HCT116 (cell line): ENCODE data around the gene DNAAF5. TPM values are rescaled to one million over a fixed set of nuclear protein-coding genes. Genes with fewer than 3 reads are reported as not detected.

ENCODE experiments used
- ATAC-seq: fragments of 200-7000 bp; cut with Tn5 transposase; 2 replicates; pipeline ENCODE4 v1.9.1; 2020; ENCODE audit warnings: mild to moderate bottlenecking, moderate library complexity
- BruUV-seq: library from RNA; stranded (reverse); fragments of 400-500 nt; replicated peaks from 2 replicates; lab custom pipeline; 2021; lab: Mats Ljungman, UMichigan
- CTCF ChIA-PET: fragments of 300-600 bp; sonication (Branson Sonifier 250); formaldehyde crosslinking; loops from one replicate; lab custom pipeline; 2021; ENCODE audit warnings: antibody characterized with exemption; lab: Charles Lee
- POLR2A ChIA-PET: fragments of 300-600, 350-600 bp; sonication (Branson Sonifier 250); formaldehyde crosslinking; loops from one replicate; lab custom pipeline; 2021; ENCODE audit warnings: antibody characterized with exemption; lab: Charles Lee
- RAD21 ChIA-PET, 2 experiments: fragments of 300-600 bp; sonication (Branson Sonifier 250); formaldehyde crosslinking; loops; one replicate each; lab custom pipeline; 2023; ENCODE audit warnings: low total read pairs in 2 of 2; ENCODE audit not compliant: uncharacterized antibody in 2 of 2, unreplicated experiment in 2 of 2, low non-redundant PET in 1 of 2; lab: Charles Lee
- DNase-seq: peaks from one replicate; pipeline ENCODE4 v3.0.0-alpha.2; 2010; ENCODE audit warnings: low read depth, low spot score
- H2AFZ ChIP-seq: fragments of 200-600 bp; shearing (Covaris generic), sonication (generic); 2 replicates; pipeline ENCODE4 v1.6.1; 2017; ENCODE audit warnings: low read depth, mixed run types, mixed read lengths, antibody characterized with exemption, low read length; ENCODE audit not compliant: poor library complexity, severe bottlenecking
- H3K27ac ChIP-seq: 2 replicates; pipeline ENCODE4 v1.5.1; 2012; ENCODE audit warnings: low read depth, low read length
- H3K27me3 ChIP-seq: fragments of 200-600 bp; sonication (generic); 2 replicates; pipeline ENCODE4 v1.6.1; 2016; ENCODE audit warnings: mixed run types, low read length, mixed read lengths; ENCODE audit not compliant: insufficient read depth
- H3K36me3 ChIP-seq, 2 experiments: fragments of 200-500 bp in 1 of 2; fragments of 200-600 bp in 1 of 2; sonication (Bioruptor generic) in 1 of 2; sonication (generic) in 1 of 2; 2 replicates each; pipeline versions ENCODE4 v1.5.1 to v1.6.1; 2014 to 2016; ENCODE audit warnings: low read length in 2 of 2, inconsistent platforms in 1 of 2, mixed read lengths in 1 of 2, mixed run types in 1 of 2; ENCODE audit not compliant: insufficient read depth in 2 of 2, control insufficient read depth in 1 of 2
- H3K4me1 ChIP-seq, 2 experiments: fragments of 200-600 bp in 1 of 2; sonication (generic) in 1 of 2; 2 replicates each; pipeline versions ENCODE4 v1.5.1 to v1.6.1; 2012 to 2017; ENCODE audit warnings: low read length in 2 of 2, inconsistent platforms in 1 of 2, mild to moderate bottlenecking in 1 of 2, mixed read lengths in 1 of 2, mixed run types in 1 of 2, moderate library complexity in 1 of 2; ENCODE audit not compliant: insufficient read depth in 2 of 2, control insufficient read depth in 1 of 2
- H3K4me2 ChIP-seq: fragments of 200-600 bp; sonication (generic); 2 replicates; pipeline ENCODE4 v1.6.1; 2017; ENCODE audit warnings: mixed run types, low read length, mixed read lengths
- H3K4me3 ChIP-seq, 2 experiments: fragments of 200-600 bp in 1 of 2; sonication (generic) in 1 of 2; replicated peaks in 1 of 2; 2 replicates each; pipeline ENCODE4 v1.5.1; 2011 to 2016; ENCODE audit warnings: low read length in 2 of 2, control low read depth in 1 of 2, low read depth in 1 of 2, mild to moderate bottlenecking in 1 of 2, mixed read lengths in 1 of 2, mixed run types in 1 of 2
- H3K79me2 ChIP-seq: fragments of 200-600 bp; sonication (generic); 2 replicates; pipeline ENCODE4 v1.6.1; 2017; ENCODE audit warnings: mild to moderate bottlenecking, mixed run types, low read length, moderate library complexity, mixed read lengths; ENCODE audit not compliant: insufficient read depth
- H3K9ac ChIP-seq: fragments of 200-600 bp; sonication (generic); 2 replicates; pipeline ENCODE4 v1.6.1; 2016; ENCODE audit warnings: low read length, mixed read lengths
- H3K9me2 ChIP-seq: fragments of 200-600 bp; sonication (generic), shearing (Covaris generic); 2 replicates; pipeline ENCODE4 v1.6.1; 2017; ENCODE audit warnings: mixed run types, mild to moderate bottlenecking, moderate library complexity; ENCODE audit not compliant: insufficient read depth
- H3K9me3 ChIP-seq, 2 experiments: fragments of 200-500 bp in 1 of 2; fragments of 200-600 bp in 1 of 2; sonication (Bioruptor generic) in 1 of 2; sonication (generic) in 1 of 2; 2 replicates each; pipeline ENCODE4 v1.6.1; 2014 to 2017; ENCODE audit warnings: low read length in 2 of 2, mixed read lengths in 2 of 2, inconsistent platforms in 1 of 2, low read depth in 1 of 2, mild to moderate bottlenecking in 1 of 2, mixed run types in 1 of 2, moderate library complexity in 1 of 2; ENCODE audit not compliant: control insufficient read depth in 1 of 2, insufficient read depth in 1 of 2
- H4K20me1 ChIP-seq: fragments of 200-600 bp; sonication (generic), shearing (Covaris generic); 2 replicates; pipeline ENCODE4 v1.6.1; 2017; ENCODE audit warnings: mixed run types, mild to moderate bottlenecking, moderate library complexity; ENCODE audit not compliant: insufficient read depth
- ATF3 ChIP-seq: IDR thresholded peaks from 2 replicates; pipeline ENCODE4 v1.6.1; 2012
- CBX3 ChIP-seq: IDR thresholded peaks from 2 replicates; pipeline ENCODE4 v1.6.1; 2012; ENCODE audit warnings: low read depth
- CEBPB ChIP-seq: IDR thresholded peaks from 2 replicates; pipeline ENCODE4 v1.6.1; 2012; ENCODE audit warnings: low read depth
- CTCF ChIP-seq, 3 experiments: fragments of 200-600 bp in 1 of 3; sonication (generic) in 1 of 3; IDR thresholded peaks in 2 of 3; conservative IDR thresholded peaks in 1 of 3; 2 replicates each; pipeline ENCODE4 v1.5.1; 2012 to 2017; ENCODE audit warnings: low read depth in 2 of 3, low read length in 2 of 3, antibody characterized with exemption in 1 of 3, borderline replicate concordance in 1 of 3, control low read depth in 1 of 3, mild to moderate bottlenecking in 1 of 3, mixed read lengths in 1 of 3, mixed run types in 1 of 3, moderate library complexity in 1 of 3; ENCODE audit not compliant: insufficient read depth in 1 of 3
- EGR1 ChIP-seq: IDR thresholded peaks from 2 replicates; pipeline ENCODE4 v1.6.1; 2012; ENCODE audit warnings: low read depth
- ELF1 ChIP-seq: IDR thresholded peaks from 2 replicates; pipeline ENCODE4 v1.6.1; 2012; ENCODE audit warnings: low read depth, borderline replicate concordance
- EZH2 ChIP-seq: fragments of 200-600 bp; sonication (generic); IDR thresholded peaks from 2 replicates; pipeline ENCODE4 v1.6.1; 2017; ENCODE audit warnings: antibody characterized with exemption, mixed run types
- EZH2phosphoT487 ChIP-seq: fragments of 200-600 bp; IDR thresholded peaks from 2 replicates; pipeline ENCODE4 v1.6.1; 2018; ENCODE audit warnings: antibody characterized with exemption, borderline replicate concordance
- JUND ChIP-seq: IDR thresholded peaks from 2 replicates; pipeline ENCODE4 v1.6.1; 2012
- RAD21 ChIP-seq: IDR thresholded peaks from 2 replicates; pipeline ENCODE4 v1.6.1; 2012; ENCODE audit warnings: low read depth, mild to moderate bottlenecking
- SIN3A ChIP-seq: IDR thresholded peaks from 2 replicates; pipeline ENCODE4 v1.6.1; 2012; ENCODE audit warnings: low read depth
- SP1 ChIP-seq: IDR thresholded peaks from 2 replicates; pipeline ENCODE4 v1.6.1; 2012; ENCODE audit warnings: low read depth
- SRF ChIP-seq: IDR thresholded peaks from 2 replicates; pipeline ENCODE4 v1.6.1; 2012; ENCODE audit warnings: low read depth
- ZNF274 ChIP-seq: fragments of 200-500 bp; sonication (Bioruptor generic); IDR thresholded peaks from 2 replicates; pipeline ENCODE4 v1.6.1; 2014; ENCODE audit warnings: mild to moderate bottlenecking, low read depth, low read length, inconsistent platforms
- intact Hi-C: fragments of 100-400 bp; cut with micrococcal nuclease; formaldehyde crosslinking; loops from 2 replicates; pipeline ENCODE4 v1.10.0; 2022
- total RNA-seq: library from RNA; stranded (reverse); gene quantifications from one replicate; pipeline ENCODE4 v1.2.1, GENCODE V29; 2021; ENCODE audit not compliant: unreplicated experiment
- TF ChIP-seq, protein P1 (sequence below): IDR thresholded peaks from 2 replicates; pipeline ENCODE4 v1.6.1; 2012

Gene DNAAF5
- total RNA-seq, 1 experiment from 2014 or later = 69.4 TPM

- no peaks in the 10 kb centered on the region for H3K27me3 ChIP-seq
- H2AFZ ChIP-seq = no peak overlapping the region
- no peaks in the 10 kb centered on the region for H3K9me2 ChIP-seq
- no peak overlapping the region for H3K4me3 ChIP-seq
- no peak overlapping the region for H3K9ac ChIP-seq
- POLR2A ChIA-PET = no interaction called here
- RAD21 ChIA-PET = no interaction called here
- no peaks in the 10 kb centered on the region for H3K79me2 ChIP-seq
- H3K4me2 ChIP-seq = no peak overlapping the region
- DNase-seq (no peak), ATAC-seq (no peak)
- TF ChIP-seq EGR1 (no peak), CEBPB (no peak), SRF (no peak), ATF3 (no peak), EZH2phosphoT487 (no peak), EZH2 (no peak), ZNF274 (no peak), CBX3 (no peak), SIN3A (no peak), JUND (no peak), CTCF (IDR thresholded peaks at IDR 0.05 in 2 of 3, conservative IDR thresholded peaks at IDR 0.05 in 1 of 3; ENCODE audit: borderline replicate concordance in 1 of 3, insufficient read depth in 1 of 3, low read depth in 2 of 3, low read length in 2 of 3) (no peak), SP1 (no peak), RAD21 (no peak), ELF1 (no peak)
- TF ChIP-seq, protein P1, sequence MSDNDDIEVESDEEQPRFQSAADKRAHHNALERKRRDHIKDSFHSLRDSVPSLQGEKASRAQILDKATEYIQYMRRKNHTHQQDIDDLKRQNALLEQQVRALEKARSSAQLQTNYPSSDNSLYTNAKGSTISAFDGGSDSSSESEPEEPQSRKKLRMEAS = no peak
- CTCF ChIA-PET = no interaction called here
- H3K36me3 ChIP-seq = peaks cover 0 to 3% of the 10 kb centered on the region in 2 experiments; a peak in 1 of 4 replicates
- H4K20me1 ChIP-seq = no peaks in the 10 kb centered on the region
- no peak overlapping the region for H3K27ac ChIP-seq
- no peaks in the 10 kb centered on the region for H3K4me1 ChIP-seq
- H3K9me3 ChIP-seq = peaks cover 0 to 5% of the 10 kb centered on the region in 2 experiments; a peak in 2 of 4 replicates
- BruUV-seq = no TSS peak
- intact Hi-C loops = no loop called here
Measured at GRCh38 chr7:707296-708000, 19.1 kb upstream of the DNAAF5 start.
